NCI-H1436 treated with DMSO at 0.1 percent for 48 hours (cell line): Measurements from ENCODE around the gene PRELID1.
A peak's percentile ranks its signal among the peaks of the same experiment; 100 is the strongest.
"Not testable (repeated sequence)": the region's sequence is repeated elsewhere in the genome, so short reads cannot be mapped to it uniquely, and the experiment has no call there.

Experiments
- DNase-seq: peaks from one replicate; lab custom pipeline; 2025; lab: John Stamatoyannopoulos, UW

Gene PRELID1

DNA sequence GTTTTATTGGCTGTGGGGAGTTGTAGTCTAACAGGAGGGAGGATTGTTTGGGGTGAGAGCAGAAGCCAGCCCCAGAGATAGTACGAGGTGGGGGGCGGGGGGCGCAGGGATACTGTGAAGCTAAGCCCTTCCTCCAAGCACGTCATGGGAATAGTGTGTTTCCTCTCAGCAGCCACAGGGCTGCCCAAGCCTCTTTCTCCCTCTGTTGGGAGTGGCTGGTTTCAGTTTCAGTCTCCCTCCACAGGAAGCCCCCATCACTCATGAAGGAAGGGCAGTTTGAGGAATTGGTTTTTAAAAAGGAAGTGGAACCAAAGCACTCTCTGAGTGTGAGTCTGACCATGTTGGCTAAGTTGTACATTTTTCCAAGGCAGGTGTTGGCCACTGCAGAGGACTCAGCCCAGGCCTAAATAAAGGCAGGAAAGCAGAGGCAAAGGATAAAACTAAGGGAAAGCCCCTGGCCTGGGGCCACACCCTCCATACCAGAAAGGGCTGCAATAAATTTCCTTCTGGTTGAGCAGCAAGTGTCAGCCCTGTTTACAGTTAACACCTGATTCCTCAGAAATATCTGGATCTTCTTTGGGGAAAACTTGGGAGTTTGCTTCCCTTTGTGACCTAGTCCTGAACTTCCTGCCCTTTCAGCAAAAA lies 3.2 kb upstream of the PRELID1 start:
- no peak for DNase-seq

DNA sequence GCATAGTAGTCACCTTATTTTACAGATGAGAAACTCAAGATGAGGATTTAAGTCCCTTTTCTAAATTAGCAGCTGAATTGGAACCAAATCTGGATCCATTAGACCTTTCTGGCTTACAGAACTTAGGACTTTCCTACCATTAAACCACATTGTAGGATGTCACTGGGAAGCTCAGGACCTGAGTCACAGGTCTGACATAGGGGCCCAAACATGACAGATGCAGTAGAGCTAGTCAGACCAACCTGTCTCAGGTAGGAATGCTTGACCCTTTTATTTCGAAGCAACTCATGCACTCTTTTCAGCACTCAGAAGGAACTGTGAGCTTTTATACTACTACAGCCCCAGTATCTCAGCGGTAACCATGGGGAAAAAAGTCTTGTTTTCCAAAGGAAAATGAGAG lies 2.6 kb upstream of the PRELID1 start:
- no peak for DNase-seq

DNA sequence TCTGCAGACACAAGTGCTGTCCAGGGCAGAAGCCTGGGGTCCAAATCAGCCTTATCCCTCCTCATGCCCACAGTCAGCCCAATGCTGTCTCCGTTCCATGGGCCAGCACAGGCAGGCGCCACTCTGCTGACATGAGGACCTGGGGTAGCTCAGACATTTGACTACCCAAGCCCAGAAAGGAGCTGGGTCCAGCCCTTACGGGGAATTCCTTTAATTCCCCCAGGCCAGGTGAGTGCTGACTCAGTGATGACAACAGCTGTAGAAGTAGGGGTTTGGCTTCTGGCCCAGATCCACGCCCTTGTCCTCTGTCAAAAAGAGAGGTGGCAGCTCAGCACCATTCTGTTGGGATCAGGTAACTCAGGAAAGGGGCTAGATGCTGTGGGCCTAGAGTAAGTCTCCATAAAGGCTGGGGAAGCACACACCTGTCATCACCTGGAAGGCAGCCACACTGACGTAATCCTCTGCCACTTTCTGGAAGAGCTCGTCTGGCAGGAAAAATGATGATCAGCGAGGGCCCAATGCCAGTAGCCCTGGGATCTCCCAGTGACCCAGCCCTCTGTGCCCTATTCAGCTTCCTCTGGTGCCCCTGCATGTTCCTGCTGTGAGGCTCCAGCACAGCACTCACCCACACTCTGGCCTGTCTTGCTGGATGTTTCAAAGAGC lies 2.0 kb upstream of the PRELID1 start:
- DNase-seq: no peak

DNA sequence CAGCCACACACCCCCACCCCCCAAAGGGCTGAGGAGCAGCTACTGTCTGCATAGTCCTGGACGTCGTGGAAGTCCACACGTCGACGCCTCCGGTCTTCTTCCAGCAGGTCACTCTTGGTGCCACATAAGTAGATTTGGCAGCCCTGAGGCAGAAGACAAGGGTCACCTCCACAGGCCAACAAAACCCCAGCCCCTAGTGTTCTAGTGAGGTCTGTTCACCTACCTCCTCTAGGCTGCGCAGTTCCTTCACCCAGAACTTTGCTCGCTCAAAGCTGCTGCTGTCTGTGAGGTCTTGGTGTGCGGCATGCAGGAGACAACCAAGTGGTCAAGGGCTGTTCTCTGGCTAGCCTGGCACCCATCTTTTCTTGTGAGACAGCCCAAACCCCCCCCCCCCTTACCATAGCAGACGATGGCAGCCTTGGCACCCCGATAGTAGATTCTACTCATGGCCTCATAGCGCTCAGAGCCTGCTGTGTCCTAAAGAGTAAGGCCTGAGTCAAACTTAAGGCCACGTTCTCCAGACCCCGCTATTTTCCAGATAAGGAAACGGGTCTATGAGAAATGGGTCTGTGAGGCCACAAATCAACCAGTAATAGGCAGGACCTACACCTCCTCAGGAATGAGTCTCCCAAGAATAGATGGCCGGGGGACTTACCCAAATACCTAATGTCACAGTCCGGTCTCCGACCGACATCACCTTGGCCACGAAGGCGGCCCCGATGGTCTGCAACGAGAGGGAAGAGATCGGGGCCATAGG lies 1.1 kb upstream of the PRELID1 start:
- no peak for DNase-seq

DNA sequence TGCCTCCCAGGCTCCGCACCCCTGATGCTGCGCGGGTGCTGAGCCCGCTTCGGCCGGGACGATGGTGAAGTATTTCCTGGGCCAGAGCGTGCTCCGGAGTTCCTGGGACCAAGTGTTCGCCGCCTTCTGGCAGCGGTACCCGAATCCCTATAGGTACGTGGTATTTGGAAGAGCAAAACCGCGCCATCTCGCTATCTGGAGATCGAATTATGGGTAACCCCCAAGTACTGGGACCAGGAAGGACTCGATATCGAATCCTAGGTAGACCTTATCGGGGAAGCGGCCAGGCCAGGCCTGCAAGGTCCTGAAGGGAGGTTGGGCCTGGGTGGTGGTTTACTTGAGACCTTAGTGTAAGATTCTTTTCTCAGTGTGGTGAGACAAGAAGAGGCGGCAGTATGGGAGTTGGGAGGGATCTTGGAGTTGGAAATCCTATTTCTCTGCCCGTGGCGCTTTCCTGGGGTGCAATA lies 359 bp downstream of the PRELID1 start:
- no peak for DNase-seq

DNA sequence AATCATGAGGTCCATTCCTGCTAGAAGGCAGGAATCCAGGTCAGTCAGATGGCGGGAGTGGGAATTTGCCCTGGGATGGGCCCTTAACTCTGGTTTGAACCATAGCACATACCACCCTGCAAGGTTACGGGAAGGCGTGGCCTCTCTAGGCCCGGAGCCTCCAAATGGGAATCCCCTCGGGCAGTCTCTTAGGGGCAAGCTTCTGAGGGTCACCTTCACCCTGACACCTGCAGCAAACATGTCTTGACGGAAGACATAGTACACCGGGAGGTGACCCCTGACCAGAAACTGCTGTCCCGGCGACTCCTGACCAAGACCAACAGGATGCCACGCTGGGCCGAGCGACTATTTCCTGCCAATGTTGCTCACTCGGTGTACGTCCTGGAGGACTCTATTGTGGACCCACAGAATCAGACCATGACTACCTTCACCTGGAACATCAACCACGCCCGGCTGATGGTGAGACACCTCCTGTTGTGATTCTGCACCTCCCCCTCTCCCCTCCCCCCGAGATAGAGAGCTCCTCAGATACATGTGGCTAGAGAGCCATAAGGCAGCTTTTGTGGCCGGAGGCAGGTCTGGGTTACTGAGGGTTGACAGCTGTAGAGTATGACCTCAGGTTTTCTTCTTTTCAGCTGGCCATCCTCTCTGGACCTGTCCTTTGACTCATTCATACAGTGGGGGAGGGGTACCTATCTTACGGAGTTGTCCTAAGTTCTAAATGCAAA lies 957 bp downstream of the PRELID1 start:
- no peak for DNase-seq

DNA sequence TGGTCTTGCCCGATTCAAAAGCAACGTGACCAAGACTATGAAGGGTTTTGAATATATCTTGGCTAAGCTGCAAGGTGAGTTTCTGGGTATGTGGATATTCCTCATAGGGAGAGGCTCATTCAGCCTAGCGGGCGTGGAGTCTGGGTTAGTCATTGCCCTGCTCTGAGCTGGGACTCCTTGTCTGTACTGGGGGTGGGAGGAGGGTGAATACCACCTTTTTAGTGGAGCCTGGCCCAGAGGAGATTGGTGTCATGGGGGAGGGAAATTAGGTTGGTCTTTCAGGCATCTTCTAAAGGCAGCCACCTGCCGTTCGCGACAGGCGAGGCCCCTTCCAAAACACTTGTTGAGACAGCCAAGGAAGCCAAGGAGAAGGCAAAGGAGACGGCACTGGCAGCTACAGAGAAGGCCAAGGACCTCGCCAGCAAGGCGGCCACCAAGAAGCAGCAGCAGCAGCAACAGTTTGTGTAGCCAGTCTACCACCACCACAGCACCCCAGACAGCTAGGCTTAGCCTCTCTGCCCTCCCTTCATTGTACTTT lies 2.6 kb downstream of the PRELID1 start:
- not testable (repeated sequence) for DNase-seq

DNA sequence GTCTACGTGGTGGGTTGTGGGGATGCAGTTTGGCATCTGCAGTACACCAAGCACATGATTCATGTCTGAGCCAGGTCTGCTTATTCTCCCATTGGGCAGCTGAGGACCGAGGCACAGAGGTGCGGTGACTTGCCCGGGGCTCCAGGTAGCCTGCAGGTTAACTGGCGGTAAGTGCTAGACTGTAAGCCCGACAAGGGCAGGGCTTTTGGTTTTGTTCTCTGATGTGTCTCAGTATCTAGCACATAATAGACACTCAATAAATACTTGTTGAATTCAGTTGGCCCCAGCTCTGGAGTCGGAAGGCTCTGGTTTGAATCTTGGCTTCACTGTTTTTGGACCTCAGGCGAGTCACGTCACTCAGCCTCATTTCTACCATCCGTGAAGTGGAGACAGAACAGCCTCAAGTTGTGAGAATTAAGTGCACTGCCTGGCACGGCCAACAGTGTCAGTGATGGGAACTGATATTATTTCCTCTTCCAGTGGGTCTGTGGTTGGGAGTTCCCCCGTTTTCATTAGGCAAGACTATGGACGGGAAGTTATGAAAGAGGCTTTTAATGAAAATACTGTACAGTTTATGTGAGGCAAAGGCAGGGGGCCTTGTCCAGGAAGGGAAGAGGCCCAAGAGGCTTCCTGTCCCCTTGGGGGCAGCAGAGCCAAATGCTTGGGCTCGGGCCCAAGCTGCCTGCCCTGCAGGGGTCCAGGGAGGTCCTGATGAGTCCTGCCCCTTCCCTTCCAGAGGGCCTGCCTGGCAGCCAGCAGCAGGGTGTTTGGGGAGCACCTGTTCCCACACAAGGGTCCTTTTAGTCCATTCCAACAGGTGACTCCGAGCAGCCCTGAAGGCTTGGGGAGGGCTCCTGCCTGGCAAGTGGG lies 3.3 kb downstream of the PRELID1 start:
- no peak for DNase-seq

DNA sequence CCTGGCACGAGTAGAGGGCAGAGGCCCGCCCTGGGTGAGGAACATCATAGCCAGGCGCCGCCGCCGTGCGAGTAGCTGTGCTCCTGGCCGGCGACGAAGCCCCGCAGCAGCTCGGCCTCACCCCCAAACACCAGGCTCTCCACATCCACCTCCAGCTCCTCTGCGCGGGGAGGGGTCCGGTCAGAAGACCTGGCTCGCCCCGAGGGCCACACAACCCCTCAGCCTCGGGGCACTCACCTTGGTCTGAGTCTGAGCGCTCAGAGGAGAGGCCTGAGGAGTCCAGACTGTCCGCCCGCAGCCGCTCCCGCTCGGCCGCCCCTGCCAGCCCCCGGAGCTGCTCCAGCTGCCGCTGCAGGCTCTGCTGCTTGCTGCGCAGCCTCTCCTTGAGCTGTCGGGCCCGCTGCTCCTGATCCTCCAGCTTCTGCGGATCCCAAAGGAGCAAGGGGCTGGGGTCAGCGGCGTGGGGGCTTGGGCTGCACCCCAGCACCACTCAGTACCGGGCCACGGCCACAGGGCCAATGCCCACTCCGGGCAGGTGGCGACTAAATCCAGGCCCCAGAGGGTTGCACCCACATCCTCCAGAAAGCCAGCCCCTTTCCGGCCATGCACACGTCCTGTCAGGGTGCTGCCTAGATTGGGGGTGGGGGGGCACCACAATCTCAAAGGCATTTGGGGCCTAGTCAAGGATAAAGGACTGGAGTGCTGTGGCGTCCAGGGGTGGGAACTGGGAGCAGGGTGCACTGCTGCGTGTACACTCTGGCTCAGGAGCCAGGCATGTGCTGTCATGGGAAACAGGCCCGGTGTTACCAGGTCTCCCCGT lies 4.2 kb downstream of the PRELID1 start:
- DNase-seq: no peak

DNA sequence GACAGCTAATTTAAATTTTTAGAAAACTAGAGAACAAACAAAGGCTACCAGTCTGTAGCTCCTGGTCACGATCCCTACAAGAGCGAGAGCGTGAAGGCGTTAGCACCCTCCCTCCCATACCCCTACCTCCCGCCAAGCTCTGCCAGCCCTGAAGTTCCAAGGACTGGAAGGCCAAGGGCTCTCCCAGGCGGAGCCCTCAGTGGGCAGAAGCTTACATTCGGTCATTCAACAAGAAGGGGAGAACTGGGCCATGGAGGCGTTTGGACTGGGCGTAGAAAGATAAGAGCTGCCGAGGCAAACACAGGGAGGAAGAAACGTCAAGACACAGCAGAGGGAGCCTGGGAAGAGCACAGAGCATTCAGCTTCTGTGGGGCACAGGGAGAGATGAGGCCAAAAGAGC lies 5.1 kb downstream of the PRELID1 start:
- no peak for DNase-seq

DNA sequence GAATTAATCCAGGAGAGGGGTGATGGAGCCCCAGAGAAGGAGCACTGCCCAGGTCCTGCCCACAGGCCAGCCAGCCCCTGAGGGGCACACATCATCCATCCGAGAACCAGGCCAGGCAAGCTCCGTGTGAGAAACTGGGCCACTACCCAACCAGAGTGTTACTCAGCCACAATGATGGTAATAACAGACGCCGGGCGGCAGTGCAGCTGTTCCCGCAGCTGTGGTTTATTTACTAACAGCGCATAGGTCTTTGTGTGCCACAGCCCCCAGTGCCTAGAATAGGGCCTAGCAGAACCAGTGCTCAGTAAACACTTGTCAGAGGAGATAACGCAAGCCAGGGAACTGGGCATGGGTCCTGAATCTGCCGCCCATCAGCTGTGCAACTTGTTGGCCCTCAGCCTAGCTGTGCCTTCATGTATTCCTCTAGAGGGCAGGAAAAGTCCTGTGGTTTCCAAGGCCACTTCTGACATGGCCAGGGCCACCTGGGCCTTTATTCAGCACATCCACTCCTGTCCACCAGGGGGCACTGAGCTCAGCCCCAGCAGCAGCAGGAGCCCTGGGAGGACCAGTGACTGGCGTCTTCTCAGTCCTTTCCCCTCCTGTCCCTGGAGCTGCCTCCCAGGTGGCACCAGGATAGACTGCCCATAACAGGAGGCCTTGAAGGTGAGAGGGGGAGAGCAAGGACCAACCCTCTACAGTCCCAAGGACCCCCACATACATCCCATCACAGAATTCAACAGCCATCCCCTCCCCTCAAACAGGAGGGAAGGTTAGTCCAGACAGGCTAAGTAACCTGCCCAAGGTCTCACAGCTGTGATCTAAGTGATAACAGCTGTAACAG lies 6.0 kb downstream of the PRELID1 start:
- no peak for DNase-seq

DNA sequence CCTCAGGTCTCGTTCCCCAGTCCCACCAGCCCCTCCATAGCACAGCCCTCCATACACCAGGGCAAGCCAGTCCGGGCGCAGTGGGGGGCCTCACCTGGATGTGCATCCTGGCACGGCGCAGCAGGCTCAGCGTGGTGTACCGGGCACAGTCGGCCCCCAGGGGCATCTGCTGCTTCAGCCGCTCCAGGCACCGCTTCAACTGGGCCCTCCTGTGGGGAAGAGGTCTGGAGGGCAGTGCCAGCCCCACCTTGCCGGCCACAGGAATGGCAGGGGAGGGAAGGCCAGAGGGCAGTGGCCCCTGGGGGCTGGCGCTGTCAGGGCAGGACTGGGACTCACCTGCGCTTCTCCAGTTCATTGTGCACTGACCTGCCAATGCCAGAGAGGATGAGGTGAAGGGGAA lies 6.7 kb downstream of the PRELID1 start:
- no peak for DNase-seq

DNA sequence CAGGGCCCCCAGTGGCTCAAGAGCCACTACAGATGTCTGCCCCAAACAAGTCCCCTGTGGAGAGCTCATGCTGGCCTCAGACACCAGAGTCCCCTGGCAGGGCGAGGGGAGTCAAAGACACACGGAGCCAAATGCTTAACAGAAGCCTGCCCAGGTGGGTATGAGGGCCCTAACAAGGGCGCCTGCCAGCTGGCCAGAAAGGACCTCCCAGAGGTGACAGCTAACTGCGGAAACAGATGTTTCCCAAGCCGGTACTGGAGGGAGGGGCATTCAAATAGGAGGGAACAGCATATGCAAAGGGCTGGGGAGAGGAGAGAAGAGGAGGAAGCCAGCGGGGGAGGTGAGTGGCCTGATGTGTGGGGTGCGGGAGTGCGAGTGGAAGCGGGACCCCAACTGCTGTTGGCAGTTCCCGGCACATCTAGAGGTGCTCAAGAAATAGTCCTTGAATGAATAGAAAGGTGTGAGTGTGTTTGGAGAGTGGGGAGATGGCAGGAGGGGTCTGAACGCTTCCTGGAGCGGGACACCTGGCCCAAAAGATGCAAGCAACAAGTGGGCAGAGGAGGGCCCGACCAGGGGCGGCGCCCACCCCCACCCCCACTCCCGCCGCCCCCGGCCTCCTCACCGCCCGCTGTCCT lies 7.3 kb downstream of the PRELID1 start:
- DNase-seq: no peak

DNA sequence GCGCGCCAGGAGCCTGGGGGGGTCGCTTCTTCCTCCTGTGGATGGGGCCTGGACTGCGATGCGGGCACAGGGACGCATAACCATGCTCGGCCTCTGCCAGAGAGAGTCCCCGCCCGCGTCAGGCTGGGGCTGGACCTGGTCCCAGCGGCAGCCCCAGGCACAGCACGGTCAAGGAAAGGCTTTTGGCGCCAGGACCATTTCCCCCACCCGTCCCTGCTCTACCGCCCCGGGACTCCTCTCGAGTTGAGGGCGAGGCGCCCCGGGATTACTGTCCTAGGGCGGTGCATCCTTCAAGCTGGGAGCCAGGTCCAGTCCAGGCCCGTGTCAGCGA lies 7.8 kb downstream of the PRELID1 start:
- no peak for DNase-seq

DNA sequence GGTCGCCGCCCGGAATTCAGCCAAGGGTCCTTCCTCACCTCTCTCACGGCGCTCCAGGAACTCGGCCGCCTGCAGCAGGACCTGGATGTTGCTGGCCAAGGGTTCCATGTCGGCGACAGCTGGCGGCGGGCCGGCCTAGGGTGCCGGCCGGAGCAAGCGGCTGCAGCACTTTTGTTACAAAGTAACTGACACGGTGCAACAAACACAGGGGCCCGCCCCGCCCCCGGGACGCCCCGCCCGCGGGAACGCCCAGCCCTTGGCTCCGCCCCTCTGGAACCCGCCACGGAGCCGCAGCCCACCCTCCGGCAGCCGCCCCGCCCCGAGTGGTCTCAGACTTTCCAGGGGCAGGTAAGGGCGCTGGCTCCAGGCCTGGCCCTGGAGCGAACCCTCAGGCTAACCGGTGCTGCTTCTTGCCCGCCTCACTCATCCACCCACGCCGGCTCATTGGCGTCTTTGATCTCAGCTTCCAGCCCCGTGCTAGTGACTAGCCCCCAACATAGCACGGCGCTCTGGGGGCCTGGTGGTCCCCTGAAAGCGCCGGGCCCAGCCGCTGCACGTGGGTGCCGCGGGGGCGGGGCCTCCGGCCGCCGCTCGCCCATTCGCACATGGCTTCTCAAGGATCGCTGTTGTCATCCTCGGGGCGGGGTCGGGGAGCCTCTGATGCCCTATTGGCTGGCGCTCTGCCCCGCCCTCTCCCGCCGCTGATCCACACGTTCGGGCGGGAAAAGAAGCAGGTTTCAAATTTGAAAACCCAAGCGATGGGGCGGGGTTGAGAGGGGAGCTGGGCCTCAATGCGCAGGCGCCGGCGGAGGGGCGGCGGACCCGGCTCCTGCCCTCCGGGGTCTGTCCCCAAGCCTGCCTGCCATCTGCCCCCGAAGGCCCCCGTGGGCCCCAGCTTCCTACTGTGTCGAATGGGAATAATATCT lies 8.4 kb downstream of the PRELID1 start, which contains the start of gene MXD3:
Gene MXD3 (minus strand): TSS at position 176 of the 926 bp plus-strand sequence. CDS start 68 bp downstream, at position 108.
- peak; percentile 55 for DNase-seq

DNA sequence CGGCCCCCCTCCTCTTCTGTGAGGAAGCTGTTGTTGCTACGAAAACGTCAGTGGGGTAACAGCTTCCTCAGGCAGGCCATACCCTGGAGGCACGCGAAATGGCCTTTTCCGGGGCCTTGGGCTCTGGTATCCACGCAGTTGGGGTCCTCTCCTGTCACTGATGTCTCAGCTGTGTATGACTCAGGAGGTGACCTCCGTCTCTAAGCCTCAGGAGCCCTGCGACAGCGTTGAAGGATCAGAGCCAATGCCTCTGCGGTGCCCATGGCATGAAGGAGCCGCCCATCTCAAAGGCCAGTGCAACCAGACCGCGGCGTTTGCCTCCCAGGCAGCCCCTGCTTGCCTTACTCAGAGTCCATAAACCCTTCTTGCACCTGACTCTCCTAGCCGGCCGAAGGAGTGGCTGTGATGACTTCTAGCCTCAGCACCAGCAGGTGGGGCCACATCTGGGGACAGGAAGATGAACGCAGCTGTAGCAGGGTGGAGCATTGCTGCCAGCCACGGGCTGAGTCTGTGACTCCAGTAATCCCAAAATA lies 9.1 kb downstream of the PRELID1 start:
- DNase-seq: no peak

DNA sequence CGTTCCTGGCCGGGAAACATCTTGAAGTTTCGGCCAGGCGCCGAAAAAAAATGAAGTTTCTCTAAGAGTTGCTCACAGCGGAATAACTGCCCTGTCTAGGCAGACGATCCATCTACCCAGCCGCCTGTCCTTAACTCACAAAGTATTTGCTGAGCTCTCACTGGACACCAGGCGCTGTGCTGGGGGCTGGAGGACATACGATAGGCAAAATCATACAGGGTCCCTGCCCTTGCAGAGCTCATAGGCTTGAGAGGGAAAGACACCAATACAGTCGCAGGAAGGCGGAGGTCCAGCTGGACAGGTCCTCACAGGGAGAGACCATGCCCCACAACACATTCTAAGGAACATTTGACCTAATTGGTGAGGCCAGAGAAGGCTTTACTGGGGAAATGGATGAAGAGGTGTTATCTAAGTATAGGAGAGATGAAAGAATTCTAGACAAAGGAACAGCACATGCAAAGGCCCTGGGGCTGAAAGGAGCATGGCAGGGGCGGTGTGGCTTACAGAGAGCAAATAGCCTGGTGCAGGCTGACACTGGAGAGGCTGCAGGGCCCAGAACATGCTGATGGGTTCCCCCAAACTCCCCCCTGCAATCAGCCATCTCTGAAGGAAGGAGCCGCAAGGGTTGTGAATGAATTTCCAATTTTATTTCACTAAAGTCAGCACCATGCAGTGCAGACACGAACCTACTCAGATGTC lies 10.1 kb downstream of the PRELID1 start:
- no peak for DNase-seq
